Dendritic cell treated with granulocyte-macrophage colony-stimulating factor and Interleukin-4, amounts not matched to agents 40 ng/mL and 50 ng/mL, for 4 days (primary cell): Measurements from ENCODE around the gene JSRP1.

ENCODE experiments used
- H3K27ac Mint-ChIP-seq: one replicate; pipeline ENCODE4 v1.8.0; 2022; ENCODE audit warnings: mild to moderate bottlenecking, mixed read lengths
- H3K27me3 Mint-ChIP-seq: one replicate; pipeline ENCODE4 v1.8.0; 2022; ENCODE audit warnings: mild to moderate bottlenecking, mixed read lengths
- H3K36me3 Mint-ChIP-seq: one replicate; pipeline ENCODE4 v1.8.0; 2022; ENCODE audit warnings: low read depth, mixed read lengths
- H3K4me1 Mint-ChIP-seq: one replicate; pipeline ENCODE4 v1.8.0; 2022; ENCODE audit warnings: low read depth, mixed read lengths
- H3K4me3 Mint-ChIP-seq: one replicate; pipeline ENCODE4 v1.8.0; 2022; ENCODE audit warnings: mild to moderate bottlenecking, moderate library complexity, mixed read lengths
- H3K9me3 Mint-ChIP-seq: one replicate; pipeline ENCODE4 v1.8.0; 2022; ENCODE audit warnings: mixed read lengths
- intact Hi-C: fragments of 100-400 bp; cut with micrococcal nuclease; formaldehyde crosslinking; loops from one replicate; pipeline ENCODE4 v1.15.0; 2022

Gene JSRP1

DNA sequence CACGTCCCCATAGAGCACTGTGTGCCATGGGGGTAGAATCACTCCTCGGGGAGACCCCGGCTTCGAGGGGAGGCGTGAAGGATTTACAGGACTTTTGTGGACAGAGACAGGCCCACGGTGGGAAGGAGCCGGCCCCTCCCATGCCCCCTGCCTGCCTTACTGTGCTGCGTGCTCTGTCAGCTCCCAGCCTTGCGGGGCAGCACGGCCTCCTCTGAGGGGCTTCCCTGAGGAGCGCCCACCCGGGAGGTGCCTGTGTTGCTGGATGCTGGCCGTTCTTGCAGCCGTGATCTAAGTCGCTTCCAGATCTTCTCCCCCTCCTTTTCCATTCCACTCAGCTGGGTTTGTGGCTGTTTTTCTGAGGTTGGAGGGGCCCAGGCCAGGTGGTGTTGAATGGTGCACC lies 49.2 kb downstream of the JSRP1 start:
- Mint-ChIP-seq H3K4me3 (no peak overlapping the region), H3K4me1 (peaks cover 11% of the 10 kb centered on the region), H3K36me3 (peaks cover 100% of the 10 kb centered on the region), H3K27ac (peak overlapping the region; percentile 35), H3K27me3 (no peaks in the 10 kb centered on the region), H3K9me3 (no peaks in the 10 kb centered on the region)
- intact Hi-C loops, result no loop called here

DNA sequence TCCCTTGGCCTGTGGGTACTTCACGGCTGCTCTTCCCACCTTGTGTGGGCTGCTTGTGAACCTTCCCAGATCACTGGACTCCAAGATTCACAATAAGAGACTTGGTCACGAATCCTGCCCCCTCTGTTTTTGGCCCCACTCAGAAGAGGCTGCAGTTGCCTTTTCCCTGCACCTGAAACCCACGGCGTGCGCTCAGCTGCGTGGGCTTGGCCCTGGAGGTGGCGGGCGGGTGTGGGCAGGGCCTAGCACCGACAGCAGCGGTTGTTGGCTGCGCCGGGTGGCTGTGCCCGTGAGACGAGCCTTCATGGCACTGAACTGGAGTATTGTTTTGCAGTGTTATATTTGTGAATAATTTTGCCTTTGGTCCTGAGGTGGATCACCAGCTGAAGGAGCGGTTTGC lies 53.9 kb downstream of the JSRP1 start:
- H3K27ac Mint-ChIP-seq, result no peak overlapping the region
- H3K36me3 Mint-ChIP-seq, result peaks cover 100% of the 10 kb centered on the region
- H3K27me3 Mint-ChIP-seq, result no peaks in the 10 kb centered on the region
- intact Hi-C loops, result no loop called here
- H3K4me1 Mint-ChIP-seq, result no peaks in the 10 kb centered on the region
- no peaks in the 10 kb centered on the region for H3K9me3 Mint-ChIP-seq
- no peak overlapping the region for H3K4me3 Mint-ChIP-seq
